Activated CD4-positive, alpha-beta T cell treated with anti-CD3 and anti-CD28 coated beads, Interleukin-2, amount 50 U/mL, for 16 hours (primary cell): Measurements from ENCODE around the gene SLC5A8.
"Not testable (repeated sequence)": the region's sequence is repeated elsewhere in the genome, so short reads cannot be mapped to it uniquely, and the experiment has no call there.

Experiments
- DNase-seq: peaks from one replicate; pipeline ENCODE4 v3.0.0-alpha.2; 2020

Gene SLC5A8

GRCh38 chr12:101172316-101172715 lies 37.7 kb downstream of the SLC5A8 start:
- no peak for DNase-seq

GRCh38 chr12:101168001-101168400 lies 42.0 kb downstream of the SLC5A8 start:
- no peak for DNase-seq

GRCh38 chr12:101166866-101167265 lies 43.2 kb downstream of the SLC5A8 start:
- no peak for DNase-seq

GRCh38 chr12:101165319-101165718 lies 44.7 kb downstream of the SLC5A8 start:
- no peak for DNase-seq

GRCh38 chr12:101145777-101146431 lies 64.1 kb downstream of the SLC5A8 start:
- DNase-seq, result not testable (repeated sequence)

- no peak for DNase-seq
Measured at GRCh38 chr12:101127521-101128219, 82.4 kb downstream of the SLC5A8 start.

GRCh38 chr12:101117842-101118241 lies 92.2 kb downstream of the SLC5A8 start:
- no peak for DNase-seq

- DNase-seq, result no peak
Measured at GRCh38 chr12:101116911-101117310, 93.1 kb downstream of the SLC5A8 start.

GRCh38 chr12:101115326-101115725 lies 94.7 kb downstream of the SLC5A8 start:
- DNase-seq, result no peak

- no peak for DNase-seq
Measured at GRCh38 chr12:101111441-101111840, 98.6 kb downstream of the SLC5A8 start.

GRCh38 chr12:101110866-101111265 lies 99.2 kb downstream of the SLC5A8 start:
- no peak for DNase-seq

GRCh38 chr12:101108130-101108529 lies 101.9 kb downstream of the SLC5A8 start:
- no peak for DNase-seq

- DNase-seq, result no peak
Measured at GRCh38 chr12:101107032-101107763, 102.8 kb downstream of the SLC5A8 start.
